Prostate gland (tissue), 2 donors: ENCODE data around the gene TOGARAM1.

ENCODE experiments used
- CTCF ChIP-seq, 4 experiments: fragments of 200-600 bp in 2 of 4; fragments of 450-650 bp in 2 of 4; sonication (generic) in 2 of 4; IDR thresholded peaks; 1 replicate in 3 of 4; 2 replicates in 1 of 4; pipeline ENCODE4 v1.5.1; 2016 to 2019; ENCODE audit warnings: antibody characterized with exemption in 4 of 4, mild to moderate bottlenecking in 2 of 4, moderate library complexity in 2 of 4
- POLR2A ChIP-seq: fragments of 450-650 bp; IDR thresholded peaks from one replicate; pipeline ENCODE4 v1.6.1; 2016; ENCODE audit warnings: antibody characterized with exemption, mild to moderate bottlenecking

DNA sequence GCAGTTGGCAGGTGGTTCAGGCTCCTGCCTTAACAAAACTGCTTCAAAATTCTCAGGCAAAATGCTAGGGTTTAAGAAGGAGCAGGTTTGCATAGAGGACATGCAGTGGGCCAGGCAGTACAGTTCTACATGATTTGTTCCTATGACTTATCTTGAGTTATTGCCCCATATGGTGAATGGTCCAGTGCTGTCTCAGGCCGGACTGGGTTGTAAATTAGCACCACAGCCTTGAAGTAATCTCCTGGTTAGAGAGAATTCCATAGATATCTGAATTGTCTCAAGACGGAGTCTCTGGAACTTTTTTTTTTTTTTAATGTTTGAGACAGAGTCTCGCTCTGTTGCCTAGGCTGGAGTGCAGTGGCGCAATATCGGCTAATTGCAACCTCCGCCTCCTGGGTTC, 110.1 kb downstream of the TOGARAM1 start:
- TF ChIP-seq CTCF (IDR thresholded peaks at IDR 0.05) (no peak), POLR2A (no peak)
